ENCODE results near the gene ENPP3. TPM values are rescaled to one million over a fixed set of nuclear protein-coding genes. Genes with fewer than 3 reads are reported as not detected.

ENPP3 gene
- total and polyA plus RNA-seq, 9 of the 15 experiments (the other 6 are each of a cell fraction or from before 2014, with no cell fraction given): 14.0 to 32.8 (median 21.6) TPM

DNA sequence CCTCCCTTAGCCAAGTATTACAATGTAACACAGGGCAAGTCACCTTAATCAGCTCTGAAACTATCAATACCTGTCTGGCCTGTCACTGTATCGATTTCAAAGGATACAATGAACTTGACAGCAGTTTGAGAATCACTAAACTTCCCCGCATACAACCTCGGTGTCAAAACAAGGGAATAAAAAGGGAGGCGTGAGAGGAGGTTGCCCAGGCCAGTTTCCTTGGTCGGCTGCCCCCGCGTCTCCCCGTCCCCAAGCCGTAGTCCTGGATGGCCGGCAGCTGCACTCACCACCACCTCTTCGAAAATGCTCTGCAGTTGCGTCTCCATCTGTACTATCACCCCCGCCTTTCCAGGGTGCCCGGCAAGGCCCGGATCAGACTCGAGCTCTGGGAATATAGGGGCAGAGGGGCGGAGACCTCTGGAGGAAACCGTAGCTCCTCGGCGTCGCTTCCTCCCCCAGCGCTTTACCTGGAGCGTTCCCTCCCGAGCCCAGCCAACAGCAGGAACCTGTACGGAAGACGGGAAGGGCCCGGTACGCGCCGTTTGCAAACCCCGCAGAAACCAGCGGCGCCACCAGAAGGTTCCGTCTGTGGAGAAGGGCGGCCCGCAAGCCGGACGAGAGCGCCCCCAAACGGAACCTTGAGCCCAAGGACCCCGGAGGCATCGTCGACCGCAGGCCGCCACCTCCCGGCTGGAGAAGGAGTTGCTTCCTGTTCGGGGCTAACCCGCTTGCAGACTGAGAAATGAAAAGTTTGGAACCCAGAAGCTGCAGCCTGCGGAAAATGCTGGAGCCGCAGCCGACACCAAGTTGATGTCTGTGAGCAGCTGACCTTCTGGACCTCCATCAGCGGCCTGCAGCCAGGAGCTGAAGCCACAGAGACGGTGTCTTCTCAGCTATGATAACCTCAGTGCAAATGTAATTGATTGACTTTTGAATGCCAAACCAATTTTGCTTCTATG lies 9.1 kb upstream of the ENPP3 start, which contains the start of gene MED23 (continued):
- TF ChIP-seq MXI1 (IDR thresholded peaks at IDR 0.05; ENCODE audit: low read depth, low read length): peak; percentile 47
- TF ChIP-seq, protein P1, sequence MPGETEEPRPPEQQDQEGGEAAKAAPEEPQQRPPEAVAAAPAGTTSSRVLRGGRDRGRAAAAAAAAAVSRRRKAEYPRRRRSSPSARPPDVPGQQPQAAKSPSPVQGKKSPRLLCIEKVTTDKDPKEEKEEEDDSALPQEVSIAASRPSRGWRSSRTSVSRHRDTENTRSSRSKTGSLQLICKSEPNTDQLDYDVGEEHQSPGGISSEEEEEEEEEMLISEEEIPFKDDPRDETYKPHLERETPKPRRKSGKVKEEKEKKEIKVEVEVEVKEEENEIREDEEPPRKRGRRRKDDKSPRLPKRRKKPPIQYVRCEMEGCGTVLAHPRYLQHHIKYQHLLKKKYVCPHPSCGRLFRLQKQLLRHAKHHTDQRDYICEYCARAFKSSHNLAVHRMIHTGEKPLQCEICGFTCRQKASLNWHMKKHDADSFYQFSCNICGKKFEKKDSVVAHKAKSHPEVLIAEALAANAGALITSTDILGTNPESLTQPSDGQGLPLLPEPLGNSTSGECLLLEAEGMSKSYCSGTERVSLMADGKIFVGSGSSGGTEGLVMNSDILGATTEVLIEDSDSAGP (CRISPR knock-in tag; IDR thresholded peaks at IDR 0.05): peak; percentile 73; the same call in 1 of the 2 replicates
- TF ChIP-seq, protein P2, sequence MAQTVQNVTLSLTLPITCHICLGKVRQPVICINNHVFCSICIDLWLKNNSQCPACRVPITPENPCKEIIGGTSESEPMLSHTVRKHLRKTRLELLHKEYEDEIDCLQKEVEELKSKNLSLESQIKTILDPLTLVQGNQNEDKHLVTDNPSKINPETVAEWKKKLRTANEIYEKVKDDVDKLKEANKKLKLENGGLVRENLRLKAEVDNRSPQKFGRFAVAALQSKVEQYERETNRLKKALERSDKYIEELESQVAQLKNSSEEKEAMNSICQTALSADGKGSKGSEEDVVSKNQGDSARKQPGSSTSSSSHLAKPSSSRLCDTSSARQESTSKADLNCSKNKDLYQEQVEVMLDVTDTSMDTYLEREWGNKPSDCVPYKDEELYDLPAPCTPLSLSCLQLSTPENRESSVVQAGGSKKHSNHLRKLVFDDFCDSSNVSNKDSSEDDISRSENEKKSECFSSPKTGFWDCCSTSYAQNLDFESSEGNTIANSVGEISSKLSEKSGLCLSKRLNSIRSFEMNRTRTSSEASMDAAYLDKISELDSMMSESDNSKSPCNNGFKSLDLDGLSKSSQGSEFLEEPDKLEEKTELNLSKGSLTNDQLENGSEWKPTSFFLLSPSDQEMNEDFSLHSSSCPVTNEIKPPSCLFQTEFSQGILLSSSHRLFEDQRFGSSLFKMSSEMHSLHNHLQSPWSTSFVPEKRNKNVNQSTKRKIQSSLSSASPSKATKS (CRISPR knock-in tag; IDR thresholded peaks at IDR 0.05): no peak
- TF ChIP-seq ZNF584 (CRISPR knock-in tag; IDR thresholded peaks at IDR 0.05; ENCODE audit: low read depth): no peak
- no peak for TF ChIP-seq NFE2L1 (tag; IDR thresholded peaks at IDR 0.05; ENCODE audit: borderline replicate concordance, low read depth)
- TF ChIP-seq NONO (IDR thresholded peaks at IDR 0.05; ENCODE audit: low read depth in 2 of 2, low read length in 1 of 2): peak in 1 of 2 experiments; percentile 90; a peak in 2 of 4 replicates
- TF ChIP-seq, protein P3, sequence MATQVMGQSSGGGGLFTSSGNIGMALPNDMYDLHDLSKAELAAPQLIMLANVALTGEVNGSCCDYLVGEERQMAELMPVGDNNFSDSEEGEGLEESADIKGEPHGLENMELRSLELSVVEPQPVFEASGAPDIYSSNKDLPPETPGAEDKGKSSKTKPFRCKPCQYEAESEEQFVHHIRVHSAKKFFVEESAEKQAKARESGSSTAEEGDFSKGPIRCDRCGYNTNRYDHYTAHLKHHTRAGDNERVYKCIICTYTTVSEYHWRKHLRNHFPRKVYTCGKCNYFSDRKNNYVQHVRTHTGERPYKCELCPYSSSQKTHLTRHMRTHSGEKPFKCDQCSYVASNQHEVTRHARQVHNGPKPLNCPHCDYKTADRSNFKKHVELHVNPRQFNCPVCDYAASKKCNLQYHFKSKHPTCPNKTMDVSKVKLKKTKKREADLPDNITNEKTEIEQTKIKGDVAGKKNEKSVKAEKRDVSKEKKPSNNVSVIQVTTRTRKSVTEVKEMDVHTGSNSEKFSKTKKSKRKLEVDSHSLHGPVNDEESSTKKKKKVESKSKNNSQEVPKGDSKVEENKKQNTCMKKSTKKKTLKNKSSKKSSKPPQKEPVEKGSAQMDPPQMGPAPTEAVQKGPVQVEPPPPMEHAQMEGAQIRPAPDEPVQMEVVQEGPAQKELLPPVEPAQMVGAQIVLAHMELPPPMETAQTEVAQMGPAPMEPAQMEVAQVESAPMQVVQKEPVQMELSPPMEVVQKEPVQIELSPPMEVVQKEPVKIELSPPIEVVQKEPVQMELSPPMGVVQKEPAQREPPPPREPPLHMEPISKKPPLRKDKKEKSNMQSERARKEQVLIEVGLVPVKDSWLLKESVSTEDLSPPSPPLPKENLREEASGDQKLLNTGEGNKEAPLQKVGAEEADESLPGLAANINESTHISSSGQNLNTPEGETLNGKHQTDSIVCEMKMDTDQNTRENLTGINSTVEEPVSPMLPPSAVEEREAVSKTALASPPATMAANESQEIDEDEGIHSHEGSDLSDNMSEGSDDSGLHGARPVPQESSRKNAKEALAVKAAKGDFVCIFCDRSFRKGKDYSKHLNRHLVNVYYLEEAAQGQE (IDR thresholded peaks at IDR 0.05; ENCODE audit: borderline replicate concordance): peak; percentile 55
- TF ChIP-seq, protein P3 (CRISPR knock-in tag; IDR thresholded peaks at IDR 0.05; ENCODE audit: low read depth): peak; percentile 76; the same call in 1 of the 2 replicates
- TF ChIP-seq, protein P4, sequence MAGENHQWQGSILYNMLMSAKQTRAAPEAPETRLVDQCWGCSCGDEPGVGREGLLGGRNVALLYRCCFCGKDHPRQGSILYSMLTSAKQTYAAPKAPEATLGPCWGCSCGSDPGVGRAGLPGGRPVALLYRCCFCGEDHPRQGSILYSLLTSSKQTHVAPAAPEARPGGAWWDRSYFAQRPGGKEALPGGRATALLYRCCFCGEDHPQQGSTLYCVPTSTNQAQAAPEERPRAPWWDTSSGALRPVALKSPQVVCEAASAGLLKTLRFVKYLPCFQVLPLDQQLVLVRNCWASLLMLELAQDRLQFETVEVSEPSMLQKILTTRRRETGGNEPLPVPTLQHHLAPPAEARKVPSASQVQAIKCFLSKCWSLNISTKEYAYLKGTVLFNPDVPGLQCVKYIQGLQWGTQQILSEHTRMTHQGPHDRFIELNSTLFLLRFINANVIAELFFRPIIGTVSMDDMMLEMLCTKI (IDR thresholded peaks at IDR 0.05; ENCODE audit: partially characterized antibody): no peak
